H9 (cell line): ENCODE data around the gene TMC4. TPM values are rescaled to one million over a fixed set of nuclear protein-coding genes. Genes with fewer than 3 reads are reported as not detected.

ENCODE experiments used
- DNase-seq: peaks from one replicate; pipeline ENCODE4 v3.0.0-alpha.2; 2017
- H2AFZ ChIP-seq: one replicate; pipeline ENCODE4 v1.6.1; 2013; ENCODE audit warnings: mild to moderate bottlenecking, low read length, control low read depth, moderate library complexity
- H2AK5ac ChIP-seq: 2 replicates; pipeline ENCODE4 v1.6.1; 2013; ENCODE audit warnings: low read length, control low read depth, mixed read lengths; ENCODE audit not compliant: insufficient read length
- H2BK120ac ChIP-seq: one replicate; pipeline ENCODE4 v1.6.1; 2013; ENCODE audit warnings: low read depth, mild to moderate bottlenecking, low read length, control low read depth, inconsistent platforms; ENCODE audit not compliant: poor library complexity, severe bottlenecking
- H2BK12ac ChIP-seq: 2 replicates; pipeline ENCODE4 v1.6.1; 2013; ENCODE audit warnings: low read length, control low read depth, mixed read lengths, low read depth; ENCODE audit not compliant: insufficient read length
- H2BK15ac ChIP-seq: 2 replicates; pipeline ENCODE4 v1.6.1; 2013; ENCODE audit warnings: low read depth, low read length, control low read depth
- H2BK20ac ChIP-seq: one replicate; pipeline ENCODE4 v1.6.1; 2013; ENCODE audit warnings: low read depth, mild to moderate bottlenecking, low read length, control low read depth, inconsistent platforms; ENCODE audit not compliant: poor library complexity, severe bottlenecking
- H2BK5ac ChIP-seq: 2 replicates; pipeline ENCODE4 v1.6.1; 2013; ENCODE audit warnings: low read length, control low read depth, mixed read lengths; ENCODE audit not compliant: insufficient read length
- H3K14ac ChIP-seq: 2 replicates; pipeline ENCODE4 v1.6.1; 2013; ENCODE audit warnings: low read length, control low read depth; ENCODE audit not compliant: insufficient read depth
- H3K18ac ChIP-seq: 2 replicates; pipeline ENCODE4 v1.6.1; 2013; ENCODE audit warnings: low read depth, mild to moderate bottlenecking, mixed read lengths, low read length, control low read depth; ENCODE audit not compliant: insufficient read length
- H3K23ac ChIP-seq: 2 replicates; pipeline ENCODE4 v1.6.1; 2013; ENCODE audit warnings: low read length, control low read depth, mixed read lengths, low read depth; ENCODE audit not compliant: insufficient read length
- H3K23me2 ChIP-seq: 2 replicates; pipeline ENCODE4 v1.6.1; 2013; ENCODE audit warnings: low read depth, mild to moderate bottlenecking, mixed read lengths, low read length, control low read depth; ENCODE audit not compliant: insufficient read length, poor library complexity, severe bottlenecking
- H3K27ac ChIP-seq: 2 replicates; pipeline ENCODE4 v1.5.1; 2013; ENCODE audit warnings: low read length, control low read depth, mixed read lengths, low read depth; ENCODE audit not compliant: insufficient read length
- H3K27me3 ChIP-seq: 2 replicates; pipeline ENCODE4 v1.6.1; 2013; ENCODE audit warnings: low read length, control low read depth, inconsistent platforms; ENCODE audit not compliant: insufficient read depth
- H3K4ac ChIP-seq: 2 replicates; pipeline ENCODE4 v1.6.1; 2013; ENCODE audit warnings: low read depth, mild to moderate bottlenecking, control low read depth, inconsistent platforms, low read length, moderate library complexity
- H3K4me1 ChIP-seq: 2 replicates; pipeline ENCODE4 v1.6.1; 2013; ENCODE audit warnings: low read length, control low read depth, inconsistent platforms; ENCODE audit not compliant: insufficient read depth
- H3K4me2 ChIP-seq: 2 replicates; pipeline ENCODE4 v1.6.1; 2013; ENCODE audit warnings: low read length, control low read depth, mixed read lengths; ENCODE audit not compliant: insufficient read length, insufficient read depth
- H3K56ac ChIP-seq: 2 replicates; pipeline ENCODE4 v1.6.1; 2013; ENCODE audit warnings: low read depth, mild to moderate bottlenecking, mixed read lengths, low read length, control low read depth; ENCODE audit not compliant: insufficient read length
- H3K79me1 ChIP-seq: 2 replicates; pipeline ENCODE4 v1.6.1; 2013; ENCODE audit warnings: low read depth, mild to moderate bottlenecking, moderate library complexity, low read length, control low read depth, inconsistent platforms; ENCODE audit not compliant: insufficient read depth, poor library complexity, severe bottlenecking
- H3K79me2 ChIP-seq: 2 replicates; pipeline ENCODE4 v1.6.1; 2013; ENCODE audit warnings: low read length, control low read depth, inconsistent platforms; ENCODE audit not compliant: insufficient read depth
- H3K9ac ChIP-seq: 2 replicates; pipeline ENCODE4 v1.6.1; 2013; ENCODE audit warnings: low read length, control low read depth, mixed read lengths; ENCODE audit not compliant: insufficient read length; ENCODE audit errors: extremely low read depth
- H3K9me3 ChIP-seq: one replicate; pipeline ENCODE4 v1.6.1; 2013; ENCODE audit warnings: low read depth, low read length, inconsistent platforms; ENCODE audit not compliant: control insufficient read depth
- H3T11ph ChIP-seq: one replicate; pipeline ENCODE4 v1.6.1; 2013; ENCODE audit warnings: mild to moderate bottlenecking, low read length, control low read depth, inconsistent platforms
- H4K20me1 ChIP-seq: one replicate; pipeline ENCODE4 v1.6.1; 2013; ENCODE audit not compliant: control insufficient read depth, insufficient read length, insufficient read depth
- H4K5ac ChIP-seq: 2 replicates; pipeline ENCODE4 v1.6.1; 2013; ENCODE audit warnings: low read depth, mild to moderate bottlenecking, mixed read lengths, low read length, control low read depth; ENCODE audit not compliant: insufficient read length
- H4K8ac ChIP-seq: replicated peaks from 2 replicates; pipeline ENCODE4 v1.6.1; 2013; ENCODE audit warnings: low read length, control low read depth, mixed read lengths, low read depth; ENCODE audit not compliant: insufficient read length
- H4K91ac ChIP-seq: 2 replicates; pipeline ENCODE4 v1.6.1; 2013; ENCODE audit warnings: low read depth, mild to moderate bottlenecking, moderate library complexity, mixed read lengths, low read length, control low read depth; ENCODE audit not compliant: insufficient read length
- H3K27ac Mint-ChIP-seq, 3 experiments: 2 replicates in 2 of 3; 3 replicates in 1 of 3; pipeline ENCODE4 v1.8.0; 2020 to 2021; ENCODE audit warnings: mixed read lengths in 3 of 3, mild to moderate bottlenecking in 1 of 3, moderate library complexity in 1 of 3
- H3K27me3 Mint-ChIP-seq: 2 replicates; pipeline ENCODE4 v1.8.0; 2021; ENCODE audit warnings: low read depth, mild to moderate bottlenecking, moderate library complexity, mixed read lengths
- H3K36me3 Mint-ChIP-seq, 3 experiments: 2 replicates in 2 of 3; 3 replicates in 1 of 3; pipeline ENCODE4 v1.8.0; 2020 to 2021; ENCODE audit warnings: low read depth in 3 of 3, mixed read lengths in 3 of 3; ENCODE audit not compliant: insufficient read depth in 1 of 3
- H3K4me1 Mint-ChIP-seq, 2 experiments: 2 replicates each; pipeline ENCODE4 v1.8.0; 2020; ENCODE audit warnings: mixed read lengths in 2 of 2
- H3K4me3 Mint-ChIP-seq, 2 experiments: 2 replicates in 1 of 2; 3 replicates in 1 of 2; pipeline ENCODE4 v1.8.0; 2020 to 2021; ENCODE audit warnings: mild to moderate bottlenecking in 2 of 2, mixed read lengths in 2 of 2, moderate library complexity in 1 of 2
- H3K9me3 Mint-ChIP-seq, 2 experiments: 2 replicates in 1 of 2; 3 replicates in 1 of 2; pipeline ENCODE4 v1.8.0; 2020; ENCODE audit warnings: mild to moderate bottlenecking in 2 of 2, mixed read lengths in 2 of 2, moderate library complexity in 1 of 2
- CTCF ChIP-seq: fragments of 200-600 bp; sonication (generic); conservative IDR thresholded peaks from 3 replicates; pipeline ENCODE4 v1.8.0; 2021; ENCODE audit warnings: antibody characterized with exemption, mild to moderate bottlenecking
- WGBS: extraction: QIAGEN DNeasy Blood & Tissue Kit; methylation state at CpG from one replicate; pipeline ENCODE4 v1.1.7; 2013; ENCODE audit warnings: missing lambda C conversion rate, low lambda C conversion rate, mixed read lengths; ENCODE audit not compliant: insufficient read length; ENCODE audit errors: extremely low coverage; 5-methylcytosine and 5-hydroxymethylcytosine counted together
- total RNA-seq: library from RNA; stranded (reverse); gene quantifications from 2 replicates; pipeline ENCODE4 v1.2.1, GENCODE V29; 2021

TMC4 gene
- total RNA-seq, 1 experiment from 2014 or later, result 12.2 TPM

GRCh38 chr19:54186934-54187381 lies 14.0 kb upstream of the TMC4 start:
- Histone ChIP-seq H3K14ac (no peak overlapping the region), H2BK15ac (no peak overlapping the region), H3K4me2 (no peak overlapping the region), H3K79me1 (no peaks in the 10 kb centered on the region), H3K27ac (no peak overlapping the region), H3K18ac (no peak overlapping the region), H3K9me3 (no peaks in the 10 kb centered on the region), H4K5ac (no peak overlapping the region), H2BK20ac (no peak overlapping the region), H2BK12ac (no peak overlapping the region), H3K56ac (no peak overlapping the region), H3K27me3 (no peaks in the 10 kb centered on the region), H4K8ac (no peak overlapping the region), H2AK5ac (no peak overlapping the region), H2BK120ac (no peak overlapping the region), H2BK5ac (no peak overlapping the region), H3K23me2 (peaks cover 10% of the 10 kb centered on the region), H2AFZ (no peak overlapping the region), H4K91ac (no peak overlapping the region), H3K4ac (no peak overlapping the region), H4K20me1 (peaks cover 3% of the 10 kb centered on the region), H3K23ac (no peak overlapping the region), H3K9ac (no peak overlapping the region), H3K79me2 (no peaks in the 10 kb centered on the region), H3T11ph (no peak overlapping the region), H3K4me1 (peaks cover under 1% of the 10 kb centered on the region; the same call in 1 of the 2 replicates)
- Mint-ChIP-seq H3K4me1 (peaks cover 8 to 18% of the 10 kb centered on the region in 2 experiments), H3K27me3 (no peaks in the 10 kb centered on the region), H3K4me3 (peak overlapping the region; percentile 87 to 93; a peak in 4 of 5 replicates), H3K27ac (peak overlapping the region in 1 of 3 experiments; percentile 52; a peak in 1 of 7 replicates), H3K9me3 (no peaks in the 10 kb centered on the region), H3K36me3 (peaks cover 20 to 45% (median 43%) of the 10 kb centered on the region in 3 experiments)
- no peak for TF ChIP-seq CTCF
- WGBS, result no CpG with 5 or more reads among the region's 11 CpGs
- DNase-seq, result peak; percentile 22
